ENCODE measurements around the gene USP13. TPM values are rescaled to one million over a fixed set of nuclear protein-coding genes. Genes with fewer than 3 reads are reported as not detected.

The USP13 gene
- total RNA-seq, 1 experiment from 2014 or later, result 27.8 TPM

GRCh38 chr3:179706233-179706632 is 53.4 kb downstream of the USP13 start:
- TF ChIP-seq REST (IDR thresholded peaks at IDR 0.05; ENCODE audit: insufficient read depth in 1 of 2, low read depth in 2 of 2, low read length in 1 of 2) (no peak), POLR2AphosphoS5 (IDR thresholded peaks at IDR 0.05; ENCODE audit: low read depth, low read length) (no peak), CTCF (IDR thresholded peaks at IDR 0.05) (no peak), TCF7L2 (IDR thresholded peaks at IDR 0.05; ENCODE audit: low read depth, low read length) (no peak), SIN3A (IDR thresholded peaks at IDR 0.05; ENCODE audit: borderline replicate concordance, insufficient read depth, low read depth, low read length) (no peak)
- no peak overlapping the region for H3K27ac ChIP-seq (ENCODE audit: low read length)
- ChIA-PET CTCF (no interaction called here), POLR2A (no interaction called here)
- intact Hi-C loops (cut with micrococcal nuclease; ENCODE audit: unreplicated experiment) (no loop called here), in situ Hi-C loops (cut with HindIII; ENCODE audit: low pct_unique_long_range_greater_than_20kb, low sequenced_read_pairs) (no loop called here)
- DNase-seq (ENCODE audit: low read depth, low spot score) (no peak), ATAC-seq (no peak)
- no peaks in the 10 kb centered on the region for H3K27me3 ChIP-seq (ENCODE audit: control insufficient read depth, insufficient read depth, low read length)
- H3K36me3 ChIP-seq (ENCODE audit: control insufficient read depth, insufficient read depth, low read length), result no peaks in the 10 kb centered on the region
- no peaks in the 10 kb centered on the region for H3K4me1 ChIP-seq (ENCODE audit: control insufficient read depth, insufficient read depth, low read length)
- no TSS peak for BruUV-seq (replicated peaks)
- no peak overlapping the region for H3K4me3 ChIP-seq (ENCODE audit: low read depth in 2 of 2, low read length in 2 of 2)
- H3K9me3 ChIP-seq (ENCODE audit: control insufficient read depth, insufficient read depth, low read depth, low read length), result no peaks in the 10 kb centered on the region

- in situ Hi-C loops (cut with HindIII; ENCODE audit: low pct_unique_long_range_greater_than_20kb, low sequenced_read_pairs), result no loop called here
Observed at GRCh38 chr3:179710079-179710478, 57.2 kb downstream of the USP13 start.

More at GRCh38 chr3:179710079-179710478, 57.2 kb downstream of the USP13 start:
- no peak overlapping the region for H3K27ac ChIP-seq (ENCODE audit: low read length)
- H3K9me3 ChIP-seq (ENCODE audit: control insufficient read depth, insufficient read depth, low read depth, low read length), result no peaks in the 10 kb centered on the region
- no peak overlapping the region for H3K4me3 ChIP-seq (ENCODE audit: low read depth in 2 of 2, low read length in 2 of 2)
- CTCF ChIA-PET, result interaction anchor here (0.6 kb wide), 1 partner anchor 10 kb away, joined by 3 read pairs; no protein-coding TSS in a partner anchor
- H3K4me1 ChIP-seq (ENCODE audit: control insufficient read depth, insufficient read depth, low read length), result no peaks in the 10 kb centered on the region
- no peaks in the 10 kb centered on the region for H3K27me3 ChIP-seq (ENCODE audit: control insufficient read depth, insufficient read depth, low read length)
- ATAC-seq, result no peak
- POLR2A ChIA-PET, result no interaction called here
- H3K36me3 ChIP-seq (ENCODE audit: control insufficient read depth, insufficient read depth, low read length), result no peaks in the 10 kb centered on the region
- intact Hi-C loops (cut with micrococcal nuclease; ENCODE audit: unreplicated experiment), result no loop called here
- TF ChIP-seq SIN3A (IDR thresholded peaks at IDR 0.05; ENCODE audit: borderline replicate concordance, insufficient read depth, low read depth, low read length), result no peak
- no peak for TF ChIP-seq CTCF (IDR thresholded peaks at IDR 0.05)
- no peak for TF ChIP-seq TCF7L2 (IDR thresholded peaks at IDR 0.05; ENCODE audit: low read depth, low read length)
- TF ChIP-seq POLR2AphosphoS5 (IDR thresholded peaks at IDR 0.05; ENCODE audit: low read depth, low read length), result no peak
- no peak for TF ChIP-seq REST (IDR thresholded peaks at IDR 0.05; ENCODE audit: insufficient read depth in 1 of 2, low read depth in 2 of 2, low read length in 1 of 2)
- DNase-seq (ENCODE audit: low read depth, low spot score), result no peak
- BruUV-seq (replicated peaks), result TSS peak; percentile 14
